Nephron progenitor cell (in vitro differentiated cells): Measurements from ENCODE around the gene MRPL1.

Source experiments
- DNase-seq: peaks from one replicate; pipeline ENCODE4 v3.0.0; 2021
- H3K27ac Mint-ChIP-seq: 2 replicates; pipeline ENCODE4 v1.8.0; 2021; ENCODE audit warnings: mild to moderate bottlenecking, moderate library complexity, mixed read lengths
- H3K27me3 Mint-ChIP-seq: 2 replicates; pipeline ENCODE4 v1.8.0; 2021; ENCODE audit warnings: mild to moderate bottlenecking, low read depth, mixed read lengths; ENCODE audit not compliant: poor library complexity
- H3K36me3 Mint-ChIP-seq: 2 replicates; pipeline ENCODE4 v1.8.0; 2021; ENCODE audit warnings: low read depth, mixed read lengths
- H3K4me1 Mint-ChIP-seq: 2 replicates; pipeline ENCODE4 v1.8.0; 2021; ENCODE audit warnings: mixed read lengths
- H3K4me3 Mint-ChIP-seq: 2 replicates; pipeline ENCODE4 v1.8.0; 2021; ENCODE audit warnings: mild to moderate bottlenecking, moderate library complexity, mixed read lengths
- H3K9me3 Mint-ChIP-seq: 2 replicates; pipeline ENCODE4 v1.8.0; 2021; ENCODE audit warnings: mild to moderate bottlenecking, moderate library complexity, mixed read lengths
- CTCF ChIP-seq: fragments of 200-600 bp; sonication (generic); IDR thresholded peaks from 2 replicates; pipeline ENCODE4 v1.5.0; 2021; ENCODE audit warnings: antibody characterized with exemption

MRPL1 gene

GRCh38 chr4:77826275-77826674 lies 36.4 kb upstream of the MRPL1 start:
- TF ChIP-seq CTCF = no peak
- Mint-ChIP-seq H3K36me3 (no peaks in the 10 kb centered on the region), H3K9me3 (no peaks in the 10 kb centered on the region), H3K4me1 (peaks cover 8% of the 10 kb centered on the region), H3K4me3 (no peak overlapping the region), H3K27ac (no peak overlapping the region), H3K27me3 (peaks cover 48% of the 10 kb centered on the region)
- DNase-seq = no peak

GRCh38 chr4:77827343-77827742 lies 35.3 kb upstream of the MRPL1 start:
- H3K27me3 Mint-ChIP-seq = peaks cover 41% of the 10 kb centered on the region
- no peak for TF ChIP-seq CTCF
- DNase-seq = no peak

GRCh38 chr4:77833126-77833724 lies 29.4 kb upstream of the MRPL1 start:
- Mint-ChIP-seq H3K27ac (no peak overlapping the region), H3K4me1 (peaks cover 5% of the 10 kb centered on the region), H3K36me3 (no peaks in the 10 kb centered on the region)

More at GRCh38 chr4:77827343-77827742, 35.3 kb upstream of the MRPL1 start:
- Mint-ChIP-seq H3K4me1 (peaks cover 5% of the 10 kb centered on the region), H3K36me3 (no peaks in the 10 kb centered on the region), H3K4me3 (no peak overlapping the region), H3K9me3 (no peaks in the 10 kb centered on the region), H3K27ac (no peak overlapping the region)

GRCh38 chr4:77834403-77834802 lies 28.2 kb upstream of the MRPL1 start:
- TF ChIP-seq CTCF = no peak
- no peaks in the 10 kb centered on the region for H3K36me3 Mint-ChIP-seq
- DNase-seq = no peak
- no peaks in the 10 kb centered on the region for H3K9me3 Mint-ChIP-seq
- H3K27me3 Mint-ChIP-seq = peaks cover 2% of the 10 kb centered on the region
- H3K4me3 Mint-ChIP-seq = no peak overlapping the region
- H3K4me1 Mint-ChIP-seq = peaks cover under 1% of the 10 kb centered on the region
- H3K27ac Mint-ChIP-seq = no peak overlapping the region

More at GRCh38 chr4:77833126-77833724, 29.4 kb upstream of the MRPL1 start:
- no peaks in the 10 kb centered on the region for H3K9me3 Mint-ChIP-seq
- peaks cover 13% of the 10 kb centered on the region for H3K27me3 Mint-ChIP-seq
- DNase-seq = no peak
- no peak overlapping the region for H3K4me3 Mint-ChIP-seq
- no peak for TF ChIP-seq CTCF

GRCh38 chr4:77843628-77844027 lies 19.0 kb upstream of the MRPL1 start:
- no peak for DNase-seq
- peaks cover 24% of the 10 kb centered on the region for H3K4me1 Mint-ChIP-seq
- H3K27ac Mint-ChIP-seq = no peak overlapping the region
- no peaks in the 10 kb centered on the region for H3K27me3 Mint-ChIP-seq
- H3K9me3 Mint-ChIP-seq = no peaks in the 10 kb centered on the region
- TF ChIP-seq CTCF = no peak
- no peaks in the 10 kb centered on the region for H3K36me3 Mint-ChIP-seq
- H3K4me3 Mint-ChIP-seq = no peak overlapping the region

- no peak for DNase-seq
- Mint-ChIP-seq H3K9me3 (no peaks in the 10 kb centered on the region), H3K36me3 (no peaks in the 10 kb centered on the region), H3K27me3 (no peaks in the 10 kb centered on the region), H3K4me3 (no peak overlapping the region), H3K4me1 (peaks cover 24% of the 10 kb centered on the region), H3K27ac (no peak overlapping the region)
- no peak for TF ChIP-seq CTCF
Observed at GRCh38 chr4:77844363-77844762, 18.3 kb upstream of the MRPL1 start.
